Measurements from ENCODE around the gene PSMA6.
"Not testable (repeated sequence)": the region's sequence is repeated elsewhere in the genome, so short reads cannot be mapped to it uniquely, and the experiment has no call there.

PSMA6 gene

DNA sequence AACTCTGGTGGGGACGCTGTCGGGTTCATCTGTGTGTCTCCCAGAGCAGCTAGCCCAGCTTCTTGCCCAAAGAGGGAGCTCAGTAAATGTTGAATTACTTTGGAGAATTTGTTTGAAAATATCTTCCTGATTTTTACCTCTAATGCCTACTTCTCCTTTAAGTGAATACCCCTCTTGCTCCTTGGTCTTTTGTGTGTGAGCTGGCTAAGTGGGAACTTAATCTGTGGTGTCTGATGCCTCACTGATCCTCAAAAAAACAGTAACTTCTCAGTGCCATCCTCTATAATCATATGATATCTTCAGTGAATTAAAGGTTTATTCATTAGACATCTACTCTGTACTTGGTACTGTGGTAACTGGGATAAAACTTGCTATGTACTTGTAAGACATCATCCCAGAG is 7.7 kb upstream of the PSMA6 start:
- no peak for DNase-seq (ENCODE audit: low spot score)

DNA sequence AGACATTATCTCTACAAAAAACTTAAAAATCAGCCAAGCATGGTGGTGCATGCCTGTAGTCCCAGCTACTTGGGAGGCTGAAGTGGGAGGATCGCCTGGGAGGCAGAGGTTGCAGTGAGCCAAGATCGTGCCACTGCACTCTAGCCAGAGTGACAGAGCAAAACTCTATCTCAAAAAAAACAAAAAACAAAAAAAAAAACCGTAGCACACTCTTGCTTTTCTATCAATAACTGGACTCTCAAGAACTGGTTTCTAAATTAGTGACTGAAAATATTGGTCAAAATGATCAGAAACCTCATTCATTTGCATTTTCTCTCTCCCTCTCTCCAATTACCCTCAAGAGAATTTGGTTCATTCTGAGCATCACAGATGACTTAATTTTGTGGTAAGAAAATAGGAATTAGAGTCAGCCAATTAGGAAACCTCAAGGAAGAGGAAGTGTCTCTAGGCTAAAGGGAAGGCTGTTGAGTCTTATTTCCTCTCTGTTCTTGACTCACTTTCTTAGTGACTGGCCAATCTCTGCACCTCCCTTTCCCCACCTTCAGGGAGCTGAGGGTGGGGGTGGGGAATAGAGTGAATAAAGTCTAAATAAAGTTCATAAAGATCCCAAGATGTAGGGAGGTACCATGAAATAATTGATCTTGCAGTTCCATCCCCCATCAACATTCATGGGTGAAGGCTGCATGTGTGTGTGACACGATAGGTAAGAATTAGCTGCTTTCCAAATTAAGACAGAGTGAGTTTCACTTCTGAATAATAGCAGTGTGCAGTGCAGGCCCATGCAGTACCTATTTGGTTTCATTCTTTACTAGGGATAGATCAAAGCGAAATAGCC is 6.8 kb upstream of the PSMA6 start:
- DNase-seq (ENCODE audit: low spot score) = no peak

DNA sequence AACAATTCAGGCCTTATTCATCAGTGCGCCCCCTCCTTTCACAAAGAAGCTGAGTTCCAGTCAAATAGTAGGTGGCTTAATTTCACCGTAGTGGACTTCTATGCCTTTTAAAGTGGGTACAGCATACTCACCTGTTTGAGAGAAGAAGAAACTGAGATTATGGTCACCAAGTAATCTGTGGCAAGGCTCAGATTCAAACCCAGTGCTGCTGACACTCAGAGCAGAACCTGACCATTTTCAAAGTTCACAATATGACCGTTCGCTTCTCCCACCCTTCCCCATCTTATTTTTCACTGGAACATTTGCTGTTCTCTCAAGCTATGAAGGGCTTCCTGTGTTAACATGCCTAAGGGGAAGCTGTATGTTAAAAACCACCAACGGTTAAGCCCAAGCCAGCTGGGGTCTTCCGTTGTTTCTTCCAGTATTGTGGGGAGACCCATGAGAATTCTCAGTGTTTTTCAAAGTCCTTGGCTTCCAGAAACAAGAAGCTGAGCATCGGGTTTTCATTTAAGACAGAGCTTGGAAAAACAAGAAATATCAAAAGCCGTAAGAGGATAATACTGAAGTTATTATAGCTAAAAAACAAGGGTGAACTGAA is 6.1 kb upstream of the PSMA6 start:
- no peak for DNase-seq (ENCODE audit: low spot score)

DNA sequence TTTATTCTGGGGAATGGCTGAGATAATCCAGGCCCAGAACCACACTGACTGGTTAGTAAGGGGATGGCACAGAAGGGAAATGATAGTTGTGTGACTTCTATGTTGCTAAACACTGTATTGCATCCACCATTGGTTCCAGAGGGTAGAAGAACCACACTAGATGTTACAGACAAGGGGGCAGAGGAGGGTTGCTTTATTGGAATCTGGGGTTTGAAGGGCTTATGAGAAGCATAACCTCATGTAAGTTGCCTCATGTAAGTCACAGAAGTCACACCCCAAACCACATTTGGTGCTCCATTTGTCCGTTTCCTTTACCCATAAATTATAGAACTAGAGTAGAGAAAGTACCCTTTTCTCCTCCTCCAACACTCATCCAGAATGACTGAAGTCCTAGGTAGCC is 5.5 kb upstream of the PSMA6 start:
- no peak for DNase-seq (ENCODE audit: low spot score)

DNA sequence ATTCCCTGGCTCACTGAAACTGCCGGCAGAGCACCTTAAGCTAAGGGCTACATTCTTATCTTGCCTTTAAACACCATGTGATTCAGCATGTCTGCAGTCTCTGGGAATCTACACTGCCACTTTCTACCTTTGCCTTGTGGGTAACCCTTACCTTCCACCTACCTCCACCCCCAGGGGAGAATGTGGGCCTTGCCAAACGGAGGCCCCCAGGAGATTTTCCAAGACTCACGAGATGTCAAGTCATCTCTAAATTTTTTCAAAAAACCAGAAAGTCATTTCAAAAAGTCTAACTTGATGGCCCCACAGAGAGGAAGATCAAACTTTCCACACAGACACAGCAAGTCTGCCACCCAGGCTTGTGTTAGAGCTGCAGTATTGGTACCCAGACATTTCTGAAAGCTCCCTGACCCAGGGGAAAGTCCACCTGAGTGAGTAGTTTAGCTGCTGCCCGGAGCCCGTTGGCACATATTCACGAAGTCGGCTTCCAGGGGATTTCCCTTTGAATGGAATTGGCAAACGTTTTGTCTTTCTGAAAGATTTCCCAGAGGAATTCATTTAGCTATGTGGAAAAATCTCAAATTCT is 4.7 kb upstream of the PSMA6 start:
- no peak for DNase-seq (ENCODE audit: low spot score)

DNA sequence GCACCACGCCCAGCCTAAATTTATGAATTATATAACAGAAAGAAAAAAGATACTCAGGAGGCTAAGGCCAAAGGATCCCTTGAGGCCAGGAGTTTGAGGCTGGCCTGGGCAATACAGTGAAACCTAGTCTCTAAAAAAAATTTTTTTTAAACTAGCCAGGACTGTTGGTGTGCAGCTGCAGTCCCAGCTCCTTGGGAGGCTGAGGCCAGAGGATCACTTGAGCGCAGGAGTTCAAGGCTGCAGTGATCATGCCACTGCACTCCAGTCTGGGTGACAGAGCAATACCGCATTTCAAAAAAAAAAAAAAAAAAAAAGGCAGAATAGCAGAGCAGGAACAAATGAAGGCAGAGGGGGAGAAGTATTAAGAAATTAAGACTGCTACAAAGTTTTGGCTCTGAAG is 2.6 kb upstream of the PSMA6 start:
- DNase-seq (ENCODE audit: low spot score) = no peak

DNA sequence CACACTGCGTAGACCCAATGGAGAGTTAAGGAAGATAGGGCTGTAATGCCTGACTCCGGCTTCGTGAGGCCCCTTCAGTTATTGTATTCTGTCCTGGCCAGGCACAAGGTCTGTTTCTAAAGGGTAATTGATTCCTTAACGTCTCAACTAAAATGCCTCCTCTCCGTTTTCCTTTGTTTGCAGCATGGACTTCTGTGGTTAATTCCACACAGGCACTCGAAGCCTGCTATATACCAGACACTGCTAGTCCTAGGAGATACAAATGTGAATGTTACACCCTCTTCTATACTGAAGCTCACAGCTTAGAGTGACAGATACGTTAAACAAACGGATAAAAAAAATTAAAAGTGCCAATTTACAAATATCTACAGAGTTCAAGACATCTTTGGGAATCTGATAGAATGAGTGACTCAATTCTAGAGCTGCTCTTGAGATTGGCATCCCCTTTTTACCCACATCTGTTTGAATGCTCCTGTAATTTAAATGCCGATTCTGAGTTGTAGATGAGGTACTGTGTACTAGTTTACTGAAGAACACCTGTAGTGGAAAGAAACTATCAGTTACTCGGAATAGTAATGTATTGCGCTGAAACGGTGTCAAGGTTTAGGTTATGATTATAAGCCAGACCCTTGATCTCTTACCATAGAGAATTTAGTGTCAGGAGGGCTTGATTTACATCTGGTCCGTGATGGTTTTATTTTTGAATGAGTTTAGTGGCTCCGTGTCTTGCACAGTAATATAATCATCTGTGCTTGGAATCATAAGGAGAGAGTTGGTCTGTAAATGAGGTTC is 784 bp downstream of the PSMA6 start:
- DNase-seq (ENCODE audit: low spot score) = no peak

DNA sequence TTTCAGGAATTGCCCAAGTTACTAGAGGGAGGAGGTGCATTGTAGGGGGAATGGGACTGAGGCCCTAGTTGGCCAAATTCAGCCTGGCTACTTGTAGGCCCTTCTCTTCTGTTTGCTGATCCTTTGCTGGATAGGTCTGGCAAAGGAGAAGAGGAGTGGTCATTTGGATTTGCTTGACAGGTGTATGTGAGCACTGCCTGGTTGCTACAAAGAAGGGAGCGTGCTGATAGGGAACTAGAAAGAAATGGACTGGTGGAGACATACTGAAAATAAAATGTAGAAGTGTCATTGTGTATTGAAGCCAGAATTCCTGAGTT is 3.6 kb downstream of the PSMA6 start:
- no peak for DNase-seq (ENCODE audit: low spot score)

DNA sequence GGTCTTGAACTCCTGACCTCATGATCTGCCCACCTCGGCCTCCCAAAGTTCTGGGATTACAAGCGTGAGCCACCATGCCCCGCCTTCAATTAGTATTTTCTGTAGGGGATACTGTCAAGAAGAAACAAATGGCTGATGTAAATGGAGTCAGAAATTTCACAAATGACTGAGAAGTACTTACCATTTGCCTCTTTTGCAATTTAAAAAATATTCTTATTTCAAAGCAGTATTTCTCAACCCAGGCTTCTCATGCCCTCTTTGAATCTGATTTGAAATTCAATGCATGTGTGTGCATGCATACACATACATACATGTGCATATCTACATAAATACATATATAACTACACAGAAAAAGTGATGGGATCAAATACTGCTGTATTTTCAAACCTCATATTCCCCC is 4.4 kb downstream of the PSMA6 start:
- no peak for DNase-seq (ENCODE audit: low spot score)

DNA sequence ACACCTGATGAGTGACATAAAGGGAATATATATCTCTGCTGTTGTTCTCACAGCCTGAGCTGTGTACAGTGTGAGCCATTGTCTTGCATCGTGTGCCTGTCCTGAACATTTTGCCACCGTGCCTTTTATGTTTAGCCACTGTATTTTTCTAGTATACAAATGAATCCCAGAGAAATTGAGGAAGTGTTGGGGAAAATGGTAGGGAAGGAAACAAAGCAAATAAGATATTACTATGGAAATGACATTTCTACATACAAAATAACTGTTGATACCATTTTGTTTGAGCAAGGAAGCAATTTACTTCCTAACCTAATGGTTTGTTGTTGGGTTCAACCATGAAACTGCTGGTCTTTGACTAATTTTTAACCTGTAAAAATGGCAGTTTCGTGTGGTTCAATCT is 5.5 kb downstream of the PSMA6 start:
- DNase-seq (ENCODE audit: low spot score) = no peak

DNA sequence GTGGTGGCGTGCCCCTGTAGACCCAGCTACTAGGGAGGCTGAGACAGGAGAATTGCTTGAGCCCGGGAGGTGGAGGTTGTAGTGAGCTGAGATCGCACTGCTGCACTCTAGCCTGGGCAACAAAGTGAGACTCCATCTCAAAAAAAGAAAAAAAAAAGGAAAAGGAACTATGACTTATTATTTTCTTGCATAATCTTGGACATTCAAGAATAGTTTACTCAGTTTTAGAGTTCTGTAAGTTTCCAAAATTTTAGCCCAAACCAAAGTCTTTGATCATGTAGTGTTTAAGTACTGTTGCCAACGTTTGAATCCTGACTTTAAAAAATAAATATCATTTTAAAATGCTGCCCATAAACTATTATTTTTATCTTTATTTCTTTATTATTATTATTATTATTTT is 6.2 kb downstream of the PSMA6 start:
- no peak for DNase-seq (ENCODE audit: low spot score)

DNA sequence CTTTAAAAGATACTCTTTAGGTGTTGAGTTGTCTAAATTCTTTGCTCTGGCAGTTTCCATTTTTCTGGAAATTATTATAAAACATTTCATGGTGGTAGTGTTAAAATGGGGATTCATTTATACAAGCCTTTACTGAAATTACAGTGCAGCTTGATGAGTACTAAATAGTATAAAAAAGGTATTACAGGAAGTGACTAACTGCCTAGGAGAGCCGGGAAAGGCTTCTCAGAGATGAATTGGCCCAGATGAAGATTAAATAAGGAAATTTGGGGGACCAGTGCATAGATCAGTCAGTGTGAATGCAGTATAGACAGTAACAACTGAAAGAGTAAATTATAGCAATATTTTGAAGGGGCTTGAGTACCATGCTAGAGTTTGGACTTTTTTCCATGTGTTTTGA is 7.5 kb downstream of the PSMA6 start:
- DNase-seq (ENCODE audit: low spot score) = no peak

DNA sequence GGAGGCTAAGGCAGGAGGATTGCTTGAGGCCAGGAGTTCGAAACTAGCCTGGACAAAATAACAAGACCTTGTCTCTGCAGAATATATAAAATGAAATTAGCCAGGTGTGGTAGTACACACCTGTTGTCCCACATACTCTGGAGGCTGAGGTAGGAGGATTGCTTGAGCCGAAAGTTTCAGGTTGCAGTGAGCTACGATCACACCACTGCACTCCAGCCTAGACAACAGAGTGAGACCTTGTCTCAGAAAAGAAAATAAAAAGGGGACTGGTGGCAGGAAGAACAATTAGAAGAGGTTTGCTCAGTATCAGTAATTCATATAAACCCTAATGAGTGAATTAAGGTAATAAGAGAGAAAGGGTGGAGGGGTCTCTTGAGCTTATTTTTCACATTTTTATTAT is 8.0 kb downstream of the PSMA6 start:
- no peak for DNase-seq (ENCODE audit: low spot score)

DNA sequence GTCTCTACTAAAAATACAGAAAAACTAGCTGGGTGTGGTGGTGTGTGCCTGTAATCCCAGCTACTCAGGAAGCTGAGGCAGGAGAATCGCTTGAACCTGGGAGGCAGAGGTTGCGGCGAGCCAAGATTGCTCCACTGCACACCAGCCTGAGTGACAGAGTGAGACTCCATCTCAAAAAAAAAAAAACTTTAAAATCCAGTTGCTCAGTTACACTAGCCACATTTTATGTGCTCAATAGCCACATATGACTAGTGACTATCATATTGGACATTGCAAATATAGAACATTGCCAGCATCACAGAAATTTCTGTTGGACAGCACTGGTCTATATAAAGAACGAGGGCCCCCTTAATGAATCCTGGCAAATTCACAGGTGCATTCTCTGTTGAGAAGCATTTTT is 9.2 kb downstream of the PSMA6 start:
- DNase-seq (ENCODE audit: low spot score) = not testable (repeated sequence)

DNA sequence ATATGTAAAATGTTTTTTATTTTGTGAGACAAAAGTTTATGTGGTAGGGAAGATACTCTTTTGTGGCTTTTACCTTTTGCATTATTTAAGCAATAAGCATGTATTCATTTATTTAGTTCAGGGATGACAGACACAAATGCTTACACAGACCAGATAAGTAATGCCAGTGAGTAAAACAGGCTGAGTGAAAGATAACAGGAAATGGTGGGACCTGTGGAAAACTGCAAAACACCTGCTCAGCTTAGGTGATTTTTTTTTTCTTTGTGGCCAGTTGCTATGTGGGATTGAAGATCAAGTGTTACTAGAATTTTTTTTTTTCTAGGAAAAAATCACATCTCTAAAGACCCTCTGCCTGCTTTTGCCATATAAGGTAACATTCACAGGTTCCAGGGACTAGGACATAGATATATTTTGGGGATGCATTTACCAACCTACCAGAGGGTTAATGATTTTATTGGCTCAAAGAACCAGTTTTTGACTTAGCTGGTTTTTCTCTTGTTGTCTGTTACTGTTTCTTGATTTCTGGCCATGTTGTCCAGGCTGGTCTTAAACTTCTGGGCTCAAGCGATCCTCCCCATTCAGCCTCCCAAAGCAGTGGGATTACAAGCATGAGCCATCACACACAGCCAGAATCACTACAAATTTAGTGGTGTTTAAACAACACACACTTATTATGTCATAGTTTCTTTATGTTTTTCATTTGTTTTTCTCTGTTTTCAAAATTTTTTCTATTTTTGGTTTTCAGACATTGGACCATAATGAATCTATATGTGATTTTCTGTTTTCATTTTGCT is 9.8 kb downstream of the PSMA6 start:
- DNase-seq (ENCODE audit: low spot score) = no peak

DNA sequence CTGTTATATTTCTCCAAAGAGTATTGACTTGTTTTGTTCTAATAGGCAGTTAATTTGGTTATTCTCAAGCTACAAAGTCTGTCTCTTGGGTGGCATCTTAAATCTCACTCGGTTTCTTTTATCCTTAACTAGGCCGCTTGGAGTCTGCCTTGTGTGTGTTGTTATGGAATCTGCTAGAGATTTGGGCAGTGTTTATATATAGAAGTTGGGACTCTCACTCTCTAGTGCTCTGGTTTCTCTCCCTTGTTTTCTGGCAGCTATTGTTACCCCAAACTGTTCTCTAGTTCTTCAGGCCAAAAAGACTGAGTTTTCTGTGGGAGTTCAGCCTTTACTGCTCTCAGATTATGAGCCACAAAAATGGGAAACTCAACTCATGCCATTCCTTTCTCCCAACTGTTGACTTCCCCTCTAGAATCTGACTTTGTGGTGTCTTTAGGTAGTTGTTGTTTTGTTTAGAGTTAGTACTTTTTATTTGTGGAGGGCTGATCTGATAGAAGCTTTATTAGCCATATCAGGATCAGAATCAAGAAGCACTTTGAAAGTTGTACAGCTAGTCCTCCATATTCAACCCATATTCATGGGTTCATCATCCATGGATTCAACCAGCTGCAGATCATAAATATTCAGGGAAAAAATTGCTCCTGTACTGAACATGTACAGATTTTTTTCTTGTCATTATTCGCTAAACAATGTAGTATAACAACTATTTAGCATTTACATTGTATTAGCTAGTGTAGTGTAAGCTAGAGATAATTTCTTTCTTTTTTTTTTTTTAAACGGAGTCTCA is 11.2 kb downstream of the PSMA6 start:
- DNase-seq (ENCODE audit: low spot score) = no peak

DNA sequence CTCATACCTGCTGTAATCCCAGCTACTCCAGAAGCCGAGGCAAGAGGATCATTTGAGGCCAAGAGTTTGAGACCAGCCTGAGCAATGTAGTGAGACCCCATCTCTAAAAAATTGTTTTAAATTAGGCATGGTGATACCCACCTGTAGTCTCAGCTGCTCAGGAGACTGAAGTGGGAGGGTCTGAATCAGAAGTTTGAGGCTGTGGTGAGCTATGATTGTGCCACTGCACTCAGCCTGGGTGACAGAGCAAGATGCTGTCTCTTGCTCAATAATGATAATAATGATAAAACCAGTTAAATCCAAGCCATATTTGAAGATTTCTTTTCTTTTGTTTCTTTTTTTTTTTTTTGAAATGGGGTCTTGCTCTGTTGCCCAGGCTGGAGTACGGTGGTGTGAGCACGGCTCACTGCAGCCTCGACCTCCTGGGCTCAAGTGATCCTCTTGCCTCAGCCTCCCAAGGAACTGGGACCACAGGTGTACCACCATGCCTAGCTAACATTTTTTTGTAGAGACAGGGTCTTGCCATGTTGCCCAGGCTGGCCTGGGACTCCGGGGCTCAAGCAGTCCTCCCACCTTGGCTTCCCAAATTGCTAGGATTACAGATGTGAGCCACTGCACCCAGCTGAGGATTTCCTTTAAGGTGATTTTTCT is 12.8 kb downstream of the PSMA6 start:
- DNase-seq (ENCODE audit: low spot score) = no peak

DNA sequence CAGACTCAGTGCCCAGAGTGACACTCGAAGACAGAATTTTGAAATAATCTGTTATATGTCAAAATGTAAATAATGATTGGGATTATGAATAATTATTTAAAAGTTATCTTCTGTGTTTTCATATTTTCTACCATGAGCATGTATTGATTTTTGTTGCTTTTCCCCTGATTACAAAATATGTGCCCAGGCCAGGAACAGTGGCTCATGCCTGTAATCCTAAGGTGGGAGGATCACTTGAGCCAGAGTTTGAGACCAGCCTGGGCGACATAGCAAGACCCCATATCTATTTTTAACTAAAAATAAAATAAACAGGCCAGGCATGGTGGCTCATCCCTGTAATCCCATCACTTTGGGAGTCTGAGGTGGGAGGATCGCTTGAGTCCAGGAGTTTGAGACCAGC is 13.5 kb downstream of the PSMA6 start:
- DNase-seq (ENCODE audit: low spot score) = no peak

DNA sequence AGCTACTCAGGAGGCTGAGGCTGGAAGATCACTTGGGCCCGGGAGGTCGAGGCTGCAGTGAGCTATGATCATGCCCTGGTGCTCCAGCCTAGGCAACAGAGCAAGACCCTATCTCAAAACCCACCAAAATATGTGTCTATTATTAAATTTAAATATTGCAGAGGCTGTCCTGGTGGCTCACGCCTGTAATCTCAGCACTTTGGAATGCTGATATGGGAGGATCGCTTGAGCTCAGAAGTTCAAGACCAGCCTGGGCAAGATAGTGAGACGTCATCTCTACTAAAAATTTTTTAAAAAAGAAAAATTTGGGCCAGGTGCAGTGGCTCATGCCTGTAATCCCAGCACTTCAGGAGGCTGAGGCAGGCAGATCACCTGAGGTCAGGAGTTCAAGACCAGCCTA is 13.9 kb downstream of the PSMA6 start:
- no peak for DNase-seq (ENCODE audit: low spot score)

DNA sequence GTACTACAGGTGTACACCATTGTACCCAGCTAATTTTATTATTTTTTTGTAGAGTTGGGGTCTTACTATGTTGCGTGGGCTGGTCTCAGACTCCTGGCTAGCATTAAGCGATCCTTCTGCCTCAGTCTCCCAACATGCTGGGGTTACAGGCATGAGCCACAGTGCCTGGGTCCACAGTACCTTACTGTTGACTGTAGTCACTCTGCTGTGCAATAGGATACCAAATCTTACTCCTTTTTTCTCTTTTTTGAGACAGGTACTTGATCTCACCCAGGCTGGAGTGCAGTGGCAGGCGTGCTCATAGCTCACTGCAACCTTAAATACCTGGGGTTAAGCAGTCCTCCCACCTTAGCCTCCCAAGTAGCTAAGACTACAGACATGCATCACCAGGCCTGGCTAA is 25.6 kb downstream of the PSMA6 start:
- DNase-seq (ENCODE audit: low spot score) = no peak

All from SK-N-DZ (cell line).